ENCODE results near the gene SAP30L.

SAP30L gene

DNA sequence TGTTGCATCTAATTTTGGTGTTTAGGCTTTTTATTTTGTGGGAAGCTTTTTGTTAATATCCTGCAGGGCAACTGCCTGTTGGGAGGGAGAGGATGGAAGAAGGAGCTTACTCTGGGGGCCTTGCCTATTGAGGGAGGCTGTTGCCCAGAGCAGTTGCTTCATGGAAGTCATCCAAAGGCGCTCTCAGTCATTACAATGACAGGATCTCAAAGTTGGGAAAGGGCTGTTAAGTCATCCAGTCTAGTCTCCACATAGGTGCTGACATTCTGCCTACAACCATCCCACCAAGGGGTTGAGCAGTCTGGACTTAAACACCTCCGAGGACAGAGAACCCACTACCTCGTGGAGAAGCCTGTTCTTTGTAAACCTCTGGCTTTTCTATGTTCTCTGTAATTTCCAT lies 13.2 kb downstream of the SAP30L start:
- Histone ChIP-seq H3K27me3 (replicated peaks; ENCODE audit: insufficient read depth, low read length) (no peaks in the 10 kb centered on the region), H3K4me2 (ENCODE audit: low read depth, low read length) (no peak overlapping the region), H3K4me3 (ENCODE audit: low read length) (no peak overlapping the region), H3K9me2 (replicated peaks; ENCODE audit: insufficient read depth, low read length) (no peaks in the 10 kb centered on the region), H3K79me2 (ENCODE audit: low read length) (no peaks in the 10 kb centered on the region), H3K9me3 (replicated peaks; ENCODE audit: insufficient read depth, low read length) (no peaks in the 10 kb centered on the region), H4K20me1 (ENCODE audit: insufficient read depth, low read length) (no peaks in the 10 kb centered on the region), H2AFZ (ENCODE audit: low read length) (no peak overlapping the region), H3F3A (ENCODE audit: insufficient read depth, low read length) (no peaks in the 10 kb centered on the region), H3K27ac (ENCODE audit: low read length) (no peak overlapping the region), H3K9ac (ENCODE audit: low read length) (no peak overlapping the region), H3K36me3 (replicated peaks; ENCODE audit: insufficient read depth, low read length) (no peaks in the 10 kb centered on the region), H3K4me1 (ENCODE audit: low read length) (no peaks in the 10 kb centered on the region)
- no peak for DNase-seq
- no peak for TF ChIP-seq EZH2 (optimal IDR thresholded peaks at IDR 0.05; ENCODE audit: low read depth, low read length)

DNA sequence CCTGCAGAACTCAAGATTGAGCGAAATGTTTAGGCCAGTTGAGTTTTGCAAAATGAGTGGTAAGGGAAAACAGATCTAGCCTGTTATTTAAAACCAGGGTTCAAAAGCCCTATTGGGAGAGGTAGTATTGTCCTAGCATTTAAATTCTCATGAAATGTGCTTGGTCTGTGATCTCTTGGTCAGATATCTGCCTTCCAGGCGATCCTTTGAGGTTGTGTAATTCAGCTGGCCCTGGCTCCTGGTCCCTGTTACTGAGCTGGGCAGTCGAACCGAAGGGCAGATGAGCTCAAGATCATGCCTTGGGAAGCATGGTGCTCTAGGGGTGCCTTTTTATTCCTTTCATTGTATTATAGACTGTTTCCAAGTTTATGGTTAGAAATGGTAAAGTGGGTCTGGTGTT lies 14.4 kb downstream of the SAP30L start:
- no peak for TF ChIP-seq EZH2 (optimal IDR thresholded peaks at IDR 0.05; ENCODE audit: low read depth, low read length)
- no peak for TF ChIP-seq EZH2phosphoT487 (IDR thresholded peaks at IDR 0.05; ENCODE audit: low read length)
- TF ChIP-seq, protein P1, sequence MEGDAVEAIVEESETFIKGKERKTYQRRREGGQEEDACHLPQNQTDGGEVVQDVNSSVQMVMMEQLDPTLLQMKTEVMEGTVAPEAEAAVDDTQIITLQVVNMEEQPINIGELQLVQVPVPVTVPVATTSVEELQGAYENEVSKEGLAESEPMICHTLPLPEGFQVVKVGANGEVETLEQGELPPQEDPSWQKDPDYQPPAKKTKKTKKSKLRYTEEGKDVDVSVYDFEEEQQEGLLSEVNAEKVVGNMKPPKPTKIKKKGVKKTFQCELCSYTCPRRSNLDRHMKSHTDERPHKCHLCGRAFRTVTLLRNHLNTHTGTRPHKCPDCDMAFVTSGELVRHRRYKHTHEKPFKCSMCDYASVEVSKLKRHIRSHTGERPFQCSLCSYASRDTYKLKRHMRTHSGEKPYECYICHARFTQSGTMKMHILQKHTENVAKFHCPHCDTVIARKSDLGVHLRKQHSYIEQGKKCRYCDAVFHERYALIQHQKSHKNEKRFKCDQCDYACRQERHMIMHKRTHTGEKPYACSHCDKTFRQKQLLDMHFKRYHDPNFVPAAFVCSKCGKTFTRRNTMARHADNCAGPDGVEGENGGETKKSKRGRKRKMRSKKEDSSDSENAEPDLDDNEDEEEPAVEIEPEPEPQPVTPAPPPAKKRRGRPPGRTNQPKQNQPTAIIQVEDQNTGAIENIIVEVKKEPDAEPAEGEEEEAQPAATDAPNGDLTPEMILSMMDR (IDR thresholded peaks at IDR 0.05; ENCODE audit: low read length), result no peak
- H3K4me2 ChIP-seq (ENCODE audit: low read depth, low read length), result no peak overlapping the region

DNA sequence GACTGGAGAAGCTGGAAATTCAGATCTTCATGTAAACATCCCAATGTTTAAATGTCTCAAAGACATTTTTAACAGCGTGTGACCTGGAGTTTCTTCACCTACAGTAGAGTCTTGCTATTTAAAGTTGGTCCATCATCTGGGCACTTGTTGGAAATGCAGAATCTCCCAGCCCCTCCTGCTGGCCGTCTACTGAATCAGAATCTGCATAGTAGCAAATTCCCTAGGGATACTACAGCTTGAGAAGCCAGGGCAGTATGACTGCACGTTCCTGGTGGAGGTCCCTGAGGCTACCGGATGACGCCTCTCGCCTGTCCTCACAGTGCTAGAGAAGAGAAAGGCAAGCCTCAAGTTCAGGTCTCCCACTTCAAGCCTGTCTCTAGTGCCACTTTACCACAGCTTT lies 15.7 kb downstream of the SAP30L start:
- H3K4me1 ChIP-seq (ENCODE audit: low read length), result no peaks in the 10 kb centered on the region
- no peak overlapping the region for H3K4me2 ChIP-seq (ENCODE audit: low read depth, low read length)

More for the DNA sequence above, 14.4 kb downstream of the SAP30L start:
- Histone ChIP-seq H2AFZ (ENCODE audit: low read length) (no peak overlapping the region), H3K27ac (ENCODE audit: low read length) (no peak overlapping the region), H3K27me3 (replicated peaks; ENCODE audit: insufficient read depth, low read length) (no peaks in the 10 kb centered on the region), H3K9ac (ENCODE audit: low read length) (no peak overlapping the region), H3K36me3 (replicated peaks; ENCODE audit: insufficient read depth, low read length) (no peaks in the 10 kb centered on the region), H3K9me2 (replicated peaks; ENCODE audit: insufficient read depth, low read length) (no peaks in the 10 kb centered on the region), H3K79me2 (ENCODE audit: low read length) (no peaks in the 10 kb centered on the region), H3K4me3 (ENCODE audit: low read length) (no peak overlapping the region), H3K4me1 (ENCODE audit: low read length) (no peaks in the 10 kb centered on the region), H3K9me3 (replicated peaks; ENCODE audit: insufficient read depth, low read length) (no peaks in the 10 kb centered on the region), H3F3A (ENCODE audit: insufficient read depth, low read length) (no peaks in the 10 kb centered on the region), H4K20me1 (ENCODE audit: insufficient read depth, low read length) (no peaks in the 10 kb centered on the region)
- DNase-seq, result no peak

DNA sequence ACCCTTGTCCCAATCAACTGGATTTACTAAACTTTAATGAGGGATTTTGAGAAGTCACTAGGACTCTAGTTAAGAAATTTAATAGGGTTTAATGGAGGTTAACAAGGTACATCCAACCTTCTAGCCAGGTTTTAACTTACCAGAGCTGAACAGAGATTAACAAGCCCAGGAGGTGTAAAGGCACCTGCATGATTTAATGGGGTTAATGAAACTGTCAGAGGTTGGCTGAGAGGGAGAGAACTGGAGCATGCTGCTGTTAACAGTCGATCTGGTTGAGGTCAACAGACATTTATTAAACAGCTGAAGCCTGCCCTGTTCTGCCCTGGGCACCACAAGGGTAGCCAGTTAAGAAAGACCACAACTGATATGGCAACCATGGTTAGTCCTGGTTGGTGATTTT lies 18.6 kb downstream of the SAP30L start:
- Histone ChIP-seq H3K9me3 (replicated peaks; ENCODE audit: insufficient read depth, low read length) (no peaks in the 10 kb centered on the region), H3K9me2 (replicated peaks; ENCODE audit: insufficient read depth, low read length) (no peaks in the 10 kb centered on the region), H3K4me1 (ENCODE audit: low read length) (no peaks in the 10 kb centered on the region)

More for the DNA sequence above, 15.7 kb downstream of the SAP30L start:
- Histone ChIP-seq H3K27me3 (replicated peaks; ENCODE audit: insufficient read depth, low read length) (no peaks in the 10 kb centered on the region), H3F3A (ENCODE audit: insufficient read depth, low read length) (no peaks in the 10 kb centered on the region), H3K9ac (ENCODE audit: low read length) (no peak overlapping the region), H3K9me3 (replicated peaks; ENCODE audit: insufficient read depth, low read length) (no peaks in the 10 kb centered on the region), H3K36me3 (replicated peaks; ENCODE audit: insufficient read depth, low read length) (no peaks in the 10 kb centered on the region), H3K79me2 (ENCODE audit: low read length) (no peaks in the 10 kb centered on the region), H2AFZ (ENCODE audit: low read length) (no peak overlapping the region), H3K9me2 (replicated peaks; ENCODE audit: insufficient read depth, low read length) (no peaks in the 10 kb centered on the region), H3K4me3 (ENCODE audit: low read length) (no peak overlapping the region), H4K20me1 (ENCODE audit: insufficient read depth, low read length) (no peaks in the 10 kb centered on the region), H3K27ac (ENCODE audit: low read length) (no peak overlapping the region)
- DNase-seq, result no peak
- TF ChIP-seq EZH2 (optimal IDR thresholded peaks at IDR 0.05; ENCODE audit: low read depth, low read length), result no peak
- TF ChIP-seq, protein P1 (IDR thresholded peaks at IDR 0.05; ENCODE audit: low read length), result no peak
- TF ChIP-seq EZH2phosphoT487 (IDR thresholded peaks at IDR 0.05; ENCODE audit: low read length), result no peak

More for the DNA sequence above, 18.6 kb downstream of the SAP30L start:
- no peaks in the 10 kb centered on the region for H3K36me3 ChIP-seq (replicated peaks; ENCODE audit: insufficient read depth, low read length)
- H3K27me3 ChIP-seq (replicated peaks; ENCODE audit: insufficient read depth, low read length), result no peaks in the 10 kb centered on the region
- DNase-seq, result no peak
- H4K20me1 ChIP-seq (ENCODE audit: insufficient read depth, low read length), result no peaks in the 10 kb centered on the region
- no peak overlapping the region for H3K4me3 ChIP-seq (ENCODE audit: low read length)
- TF ChIP-seq, protein P1 (IDR thresholded peaks at IDR 0.05; ENCODE audit: low read length), result no peak
- TF ChIP-seq EZH2 (optimal IDR thresholded peaks at IDR 0.05; ENCODE audit: low read depth, low read length) (no peak), EZH2phosphoT487 (IDR thresholded peaks at IDR 0.05; ENCODE audit: low read length) (no peak)
- H2AFZ ChIP-seq (ENCODE audit: low read length), result no peak overlapping the region
- H3K79me2 ChIP-seq (ENCODE audit: low read length), result no peaks in the 10 kb centered on the region
- no peaks in the 10 kb centered on the region for H3F3A ChIP-seq (ENCODE audit: insufficient read depth, low read length)
- H3K27ac ChIP-seq (ENCODE audit: low read length), result no peak overlapping the region
- H3K9ac ChIP-seq (ENCODE audit: low read length), result no peak overlapping the region
- no peak overlapping the region for H3K4me2 ChIP-seq (ENCODE audit: low read depth, low read length)
